A549 (cell line): ENCODE measurements around the gene PRAC2. TPM values are rescaled to one million over a fixed set of nuclear protein-coding genes. Genes with fewer than 3 reads are reported as not detected.
A peak's percentile ranks its signal among the peaks of the same experiment; 100 is the strongest.

Experiments used
- ATAC-seq, 2 experiments: fragments of 200-7000 bp in 1 of 2; fragments of >200 bp in 1 of 2; cut with Nextera tagmentation in 1 of 2; cut with Tn5 transposase in 1 of 2; 3 replicates each; pipeline versions ENCODE4 v1.8.0 to v1.9.1; 2018 to 2020; ENCODE audit warnings: mild to moderate bottlenecking in 1 of 2, moderate library complexity in 1 of 2
- CTCF ChIA-PET: fragments of 300-600 bp; sonication (Branson Sonifier 250); formaldehyde crosslinking; extraction: SDS; loops from one replicate; lab custom pipeline; 2021; ENCODE audit warnings: antibody characterized with exemption, inconsistent platforms; lab: Yijun Ruan, JAX
- POLR2A ChIA-PET: fragments of 350-600 bp; formaldehyde crosslinking; extraction: SDS; loops from one replicate; lab custom pipeline; 2021; ENCODE audit warnings: antibody characterized with exemption, inconsistent platforms; lab: Yijun Ruan, JAX
- DNase-seq, 2 experiments: peaks; one replicate each; pipeline versions ENCODE4 v3.0.0 to v3.0.0-alpha.2; 2011 to 2016; ENCODE audit warnings: low read depth in 1 of 2, low spot score in 1 of 2
- FAIRE-seq: peaks from 2 replicates; lab custom pipeline; 2011; peaks lifted over from hg19 to GRCh38; lab: Jason Lieb, UNC
- H3K27ac ChIP-seq, 2 experiments: fragments of >200 bp; sonication (Bioruptor Twin); formaldehyde crosslinking; 3 replicates each; pipeline ENCODE4 v1.5.1; 2016 to 2017
- H3K4me1 ChIP-seq: fragments of >200 bp; sonication (Bioruptor Twin); formaldehyde crosslinking; 3 replicates; pipeline ENCODE4 v1.6.1; 2016
- H3K4me2 ChIP-seq: fragments of >200 bp; sonication (Bioruptor Twin); formaldehyde crosslinking; 3 replicates; pipeline ENCODE4 v1.6.1; 2016
- H3K4me3 ChIP-seq: fragments of >200 bp; sonication (Bioruptor Twin); formaldehyde crosslinking; 3 replicates; pipeline ENCODE4 v1.5.1; 2016
- H3K9me3 ChIP-seq: fragments of >200 bp; sonication (Bioruptor Twin); formaldehyde crosslinking; 3 replicates; pipeline ENCODE4 v1.6.1; 2016
- BHLHE40 ChIP-seq: IDR thresholded peaks from 2 replicates; pipeline ENCODE4 v1.6.1; 2012; ENCODE audit warnings: low read depth, low read length, inconsistent platforms
- CBX2 ChIP-seq: fragments of 200-600 bp; sonication (generic); IDR thresholded peaks from 2 replicates; pipeline ENCODE4 v1.6.1; 2016; ENCODE audit warnings: low read depth, mild to moderate bottlenecking, borderline replicate concordance
- EHMT2 ChIP-seq: fragments of 200-600 bp; sonication (generic); IDR thresholded peaks from 2 replicates; pipeline ENCODE4 v1.6.1; 2016; ENCODE audit warnings: antibody characterized with exemption, low read depth, mild to moderate bottlenecking, moderate library complexity
- ESRRA ChIP-seq: fragments of 150-350 bp; IDR thresholded peaks from 2 replicates; pipeline ENCODE4 v1.6.1; 2014; ENCODE audit warnings: mild to moderate bottlenecking, low read length, borderline replicate concordance
- FOXS1 ChIP-seq: fragments of 250-450 bp; sonication (Bioruptor Pico); IDR thresholded peaks from 2 replicates; pipeline ENCODE4 v1.5.0; 2020; ENCODE audit warnings: mild to moderate bottlenecking, moderate library complexity
- HEYL ChIP-seq: fragments of 250-450 bp; sonication (Bioruptor Pico); IDR thresholded peaks from 2 replicates; pipeline ENCODE4 v1.8.0; 2021; ENCODE audit warnings: mild to moderate bottlenecking, moderate library complexity
- HOXB5 ChIP-seq: fragments of 250-450 bp; sonication (Bioruptor Pico); IDR thresholded peaks from 2 replicates; pipeline ENCODE4 v1.5.0; 2020; ENCODE audit warnings: mild to moderate bottlenecking, moderate library complexity
- JUN ChIP-seq, 2 experiments: fragments of >200 bp; sonication (Bioruptor Twin); formaldehyde crosslinking; IDR thresholded peaks; 2 replicates in 1 of 2; 3 replicates in 1 of 2; pipeline ENCODE4 v1.6.1; 2016 to 2017
- KDM5A ChIP-seq: fragments of 200-600 bp; sonication (generic); IDR thresholded peaks from 2 replicates; pipeline ENCODE4 v1.6.1; 2016; ENCODE audit warnings: antibody characterized with exemption, mild to moderate bottlenecking
- MAX ChIP-seq: IDR thresholded peaks from 2 replicates; pipeline ENCODE4 v1.6.1; 2012
- MYC ChIP-seq: IDR thresholded peaks from 2 replicates; pipeline ENCODE4 v1.6.1; 2012; ENCODE audit warnings: mild to moderate bottlenecking, inconsistent platforms, low read length, improper control_type of control experiment, borderline replicate concordance
- NFE2L2 ChIP-seq: fragments of 150-350 bp; conservative IDR thresholded peaks from 2 replicates; pipeline ENCODE4 v1.6.1; 2014; ENCODE audit warnings: low read length
- POLR2A ChIP-seq: IDR thresholded peaks from 2 replicates; pipeline ENCODE4 v1.6.1; 2012; ENCODE audit warnings: mild to moderate bottlenecking, low read length
- REST ChIP-seq: fragments of 200-600 bp; sonication (generic); IDR thresholded peaks from 2 replicates; pipeline ENCODE4 v1.6.1; 2016; ENCODE audit warnings: antibody characterized with exemption, mild to moderate bottlenecking, moderate library complexity
- RFX5 ChIP-seq: fragments of 450-650 bp; IDR thresholded peaks from 2 replicates; pipeline ENCODE4 v1.7.1; 2014; ENCODE audit warnings: antibody characterized with exemption, mild to moderate bottlenecking, moderate library complexity
- RNF2 ChIP-seq: fragments of 200-600 bp; sonication (generic); IDR thresholded peaks from 2 replicates; pipeline ENCODE4 v1.6.1; 2016; ENCODE audit warnings: low read depth, mild to moderate bottlenecking, antibody characterized with exemption, moderate library complexity, borderline replicate concordance
- TFCP2L1 ChIP-seq: fragments of 250-450 bp; sonication (Bioruptor Pico); IDR thresholded peaks from 2 replicates; pipeline ENCODE4 v1.5.0; 2021; ENCODE audit warnings: mild to moderate bottlenecking
- WGBS: methylation state at CpG from one replicate; pipeline ENCODE4 v1.1.6; 2017; ENCODE audit errors: missing lambda C conversion rate; 5-methylcytosine and 5-hydroxymethylcytosine counted together
- polyA plus RNA-seq, 4 experiments: library from polyadenylated mRNA; depleted of rRNA in 3 of 4; stranded (reverse); fragments of >200 nt; fragmentation: RNase III in 1 of 4; extraction: RNeasy Plus Mini Kit Qiagen cat#74134 plus additional on column Dnase treatment in 1 of 4; gene quantifications; 2 replicates in 3 of 4; 3 replicates in 1 of 4; pipeline ENCODE4 v1.2.3, GENCODE V29; 2011 to 2017

The PRAC2 gene
- polyA plus RNA-seq, 2 of the 4 experiments (the other 2 are of a cell fraction) = not detected

GRCh38 chr17:48726114-48726915, 3.3 kb downstream of the PRAC2 start:
- POLR2A ChIA-PET = no interaction called here
- WGBS = 92% methylated on average over 20 of the region's 20 CpGs
- Histone ChIP-seq H3K4me3 (no peak overlapping the region), H3K4me2 (no peak overlapping the region), H3K9me3 (no peaks in the 10 kb centered on the region), H3K4me1 (peaks cover 14% of the 10 kb centered on the region), H3K27ac (no peak overlapping the region)
- no peak for FAIRE-seq
- CTCF ChIA-PET = interaction anchor here (0.6 to 33.0 kb wide), 14 partner anchors 9 to 589 kb away, joined by 3 to 852 read pairs (median 108); partner anchors contain the start of genes CALCOCO2 and TTLL6
- TF ChIP-seq ESRRA (no peak), FOXS1 (CRISPR knock-in tag) (peak; percentile 97; the same call in 1 of the 2 replicates)
- DNase-seq = no peak
- no peak for ATAC-seq

GRCh38 chr17:48726916-48727286, 3.9 kb downstream of the PRAC2 start:
- peaks cover 14% of the 10 kb centered on the region for H3K4me1 ChIP-seq
- no peak for TF ChIP-seq REST
- no peak for TF ChIP-seq MYC
- TF ChIP-seq EHMT2 = no peak
- TF ChIP-seq NFE2L2 = no peak
- TF ChIP-seq JUN (IDR thresholded peaks at IDR 0.05) = no peak
- TF ChIP-seq HOXB5 (CRISPR knock-in tag) = no peak
- TF ChIP-seq RNF2 = no peak
- no peak for TF ChIP-seq BHLHE40
- TF ChIP-seq RFX5 = no peak
- TF ChIP-seq CBX2 = no peak
- TF ChIP-seq TFCP2L1 (CRISPR knock-in tag) = no peak
- no peak for TF ChIP-seq HEYL (CRISPR knock-in tag)
- TF ChIP-seq KDM5A = no peak
- no peak for TF ChIP-seq MAX
- no peaks in the 10 kb centered on the region for H3K9me3 ChIP-seq
- H3K4me3 ChIP-seq = no peak overlapping the region
- ChIA-PET CTCF (interaction anchor here (0.7 to 33.0 kb wide), 10 partner anchors 9 to 154 kb away, joined by 3 to 852 read pairs (median 188); partner anchors contain the start of gene TTLL6), POLR2A (no interaction called here)
- FAIRE-seq (no peak), DNase-seq (no peak), ATAC-seq (no peak)
- WGBS = 96% methylated on average over 20 of the region's 20 CpGs
- H3K27ac ChIP-seq = no peak overlapping the region
- no peak overlapping the region for H3K4me2 ChIP-seq

GRCh38 chr17:48727415-48728175, 4.6 kb downstream of the PRAC2 start:
- H3K4me2 ChIP-seq = peak overlapping the region; percentile 98
- peak; percentile 7 to 25; a peak in 3 of 6 replicates for ATAC-seq
- CTCF ChIA-PET = interaction anchor here (1.0 to 33.0 kb wide), 9 partner anchors 9 to 153 kb away, joined by 3 to 852 read pairs (median 204); partner anchors contain the start of gene TTLL6
- no peak for DNase-seq
- H3K4me1 ChIP-seq = peaks cover 14% of the 10 kb centered on the region
- no peak for FAIRE-seq
- TF ChIP-seq POLR2A (no peak), FOXS1 (CRISPR knock-in tag) (peak; percentile 93)
- no peaks in the 10 kb centered on the region for H3K9me3 ChIP-seq
- POLR2A ChIA-PET = interaction anchor here (1.1 to 1.9 kb wide), 2 partner anchors 63 to 151 kb away, joined by 3 to 11 read pairs; no protein-coding TSS in a partner anchor
- H3K4me3 ChIP-seq = peak overlapping the region; percentile 73
- WGBS = 93% methylated on average over 8 of the region's 9 CpGs
- peak overlapping the region; percentile 78 to 90 for H3K27ac ChIP-seq
